ENCODE measurements around the gene TM2D3. TPM values are rescaled to one million over a fixed set of nuclear protein-coding genes. Genes with fewer than 3 reads are reported as not detected.

TM2D3 gene
- total RNA-seq, 1 experiment from 2014 or later = 35.2 TPM

DNA sequence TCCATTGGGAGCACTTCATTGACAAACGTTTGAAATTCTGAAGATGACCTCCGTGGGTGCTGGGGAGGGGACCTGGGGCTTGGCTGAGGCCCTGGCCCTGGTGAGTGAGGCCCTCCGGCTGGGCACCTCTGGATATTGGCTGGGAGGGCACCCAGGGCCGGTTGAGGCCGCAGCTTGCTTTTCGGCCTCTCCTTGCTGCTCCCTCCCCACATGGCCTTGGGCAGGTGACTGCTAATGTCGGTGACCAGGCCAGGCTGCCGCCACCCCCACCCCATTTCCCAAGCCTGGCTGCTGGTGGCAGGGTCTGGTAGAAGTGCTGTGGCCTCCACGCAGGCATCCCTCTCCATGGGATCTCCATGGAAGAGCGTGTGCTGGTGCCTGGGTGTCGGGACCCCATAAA lies 39.5 kb downstream of the TM2D3 start (continued):
- TF ChIP-seq ELF1 (IDR thresholded peaks at IDR 0.05; ENCODE audit: borderline replicate concordance, low read depth) = no peak
- no peak for TF ChIP-seq RAD21 (IDR thresholded peaks at IDR 0.05; ENCODE audit: low read depth)
- TF ChIP-seq, protein P1, sequence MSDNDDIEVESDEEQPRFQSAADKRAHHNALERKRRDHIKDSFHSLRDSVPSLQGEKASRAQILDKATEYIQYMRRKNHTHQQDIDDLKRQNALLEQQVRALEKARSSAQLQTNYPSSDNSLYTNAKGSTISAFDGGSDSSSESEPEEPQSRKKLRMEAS (IDR thresholded peaks at IDR 0.05) = no peak
- no peak for TF ChIP-seq JUND (IDR thresholded peaks at IDR 0.05)
- TF ChIP-seq, protein P2, sequence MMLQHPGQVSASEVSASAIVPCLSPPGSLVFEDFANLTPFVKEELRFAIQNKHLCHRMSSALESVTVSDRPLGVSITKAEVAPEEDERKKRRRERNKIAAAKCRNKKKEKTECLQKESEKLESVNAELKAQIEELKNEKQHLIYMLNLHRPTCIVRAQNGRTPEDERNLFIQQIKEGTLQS (IDR thresholded peaks at IDR 0.05) = no peak
- TF ChIP-seq CEBPB (IDR thresholded peaks at IDR 0.05; ENCODE audit: low read depth) = no peak
- TF ChIP-seq POLR2A (IDR thresholded peaks at IDR 0.05; ENCODE audit: borderline replicate concordance, extremely low read depth, insufficient read depth, insufficient read length) = no peak

DNA sequence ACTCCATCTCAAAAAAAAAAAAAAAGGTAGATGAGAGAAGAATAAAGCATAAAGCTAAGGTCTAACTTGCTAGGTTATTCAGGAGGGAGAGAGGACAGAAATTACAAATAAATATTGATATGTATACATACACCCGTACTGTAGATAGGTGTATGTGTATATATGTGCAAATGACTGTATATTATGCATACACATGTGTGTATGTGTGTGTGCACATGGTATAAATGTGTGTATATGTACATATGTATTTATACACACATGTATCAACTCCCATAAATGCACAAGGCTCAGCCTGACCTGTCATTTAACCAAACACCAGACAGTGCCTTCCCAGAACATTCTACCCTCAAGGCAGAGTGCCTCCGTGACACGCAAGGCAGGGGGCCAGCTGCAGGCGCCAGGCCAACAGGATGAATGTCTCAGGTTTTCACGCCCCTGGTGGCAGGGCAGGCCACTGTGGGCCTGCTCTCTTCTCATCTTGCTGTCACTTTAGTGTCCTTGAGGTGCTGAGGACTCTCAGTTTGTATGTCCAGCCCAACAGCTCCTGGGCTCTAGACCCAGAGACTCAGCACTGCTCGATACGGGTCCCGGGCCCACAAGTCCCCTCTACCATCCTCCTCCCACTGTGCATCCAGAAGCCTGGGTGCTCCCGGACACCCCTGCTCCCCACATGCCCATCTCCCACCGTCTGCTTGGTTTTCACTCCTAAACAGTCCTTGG lies 40.4 kb downstream of the TM2D3 start:
- intact Hi-C loops (cut with micrococcal nuclease) = no loop called here
- Histone ChIP-seq H3K4me3 (replicated peaks in 1 of 2; ENCODE audit: low read depth in 1 of 2, low read length in 2 of 2) (no peak overlapping the region), H3K4me1 (ENCODE audit: control insufficient read depth in 1 of 2, insufficient read depth in 2 of 2, low read length in 2 of 2) (peaks cover 12 to 19% of the 10 kb centered on the region in 2 experiments), H3K9me2 (ENCODE audit: insufficient read depth) (no peaks in the 10 kb centered on the region), H3K9ac (ENCODE audit: low read length) (no peak overlapping the region), H4K20me1 (ENCODE audit: insufficient read depth) (no peaks in the 10 kb centered on the region), H3K36me3 (ENCODE audit: control insufficient read depth in 1 of 2, insufficient read depth in 2 of 2, low read length in 2 of 2) (no peaks in the 10 kb centered on the region), H3K27me3 (ENCODE audit: insufficient read depth, low read length) (no peaks in the 10 kb centered on the region), H3K9me3 (ENCODE audit: control insufficient read depth in 1 of 2, insufficient read depth in 1 of 2, low read depth in 1 of 2, low read length in 2 of 2) (no peaks in the 10 kb centered on the region), H3K79me2 (ENCODE audit: insufficient read depth, low read length) (no peaks in the 10 kb centered on the region), H2AFZ (ENCODE audit: low read depth, low read length, poor library complexity, severe bottlenecking) (no peak overlapping the region), H3K27ac (ENCODE audit: low read depth, low read length) (no peak overlapping the region), H3K4me2 (ENCODE audit: low read length) (no peak overlapping the region)
- POLR2A ChIA-PET = no interaction called here
- ATAC-seq (no peak), DNase-seq (ENCODE audit: low read depth, low spot score) (no peak)
- TF ChIP-seq EZH2phosphoT487 (IDR thresholded peaks at IDR 0.05; ENCODE audit: borderline replicate concordance) (no peak), JUND (IDR thresholded peaks at IDR 0.05) (no peak)
- RAD21 ChIA-PET (ENCODE audit: low non-redundant PET in 1 of 2, low total read pairs in 2 of 2, uncharacterized antibody in 2 of 2, unreplicated experiment in 2 of 2) = no interaction called here
- BruUV-seq (replicated peaks) = no TSS peak
- CTCF ChIA-PET = no interaction called here

DNA sequence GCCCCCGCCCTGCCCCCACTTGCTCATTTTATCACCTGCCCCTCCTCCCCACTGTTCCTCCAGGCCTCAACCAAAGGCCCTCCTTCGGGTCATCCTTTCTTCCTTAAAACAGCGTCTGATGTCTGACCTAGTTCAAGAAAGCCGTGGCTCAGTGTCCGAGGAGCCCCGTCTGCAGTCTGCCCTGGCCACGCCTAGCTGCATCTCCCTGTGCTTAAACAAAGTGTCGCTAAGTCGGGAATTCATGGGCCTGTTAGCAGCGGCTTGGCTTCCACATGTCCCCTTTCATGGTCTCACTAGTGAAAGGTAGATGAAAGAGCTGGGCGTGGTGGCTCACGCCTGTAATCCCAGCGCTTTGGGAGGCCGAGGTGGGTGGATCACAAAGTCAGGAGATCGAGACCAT lies 41.2 kb downstream of the TM2D3 start:
- Histone ChIP-seq H3K79me2 (ENCODE audit: insufficient read depth, low read length) (no peaks in the 10 kb centered on the region), H4K20me1 (ENCODE audit: insufficient read depth) (no peaks in the 10 kb centered on the region), H2AFZ (ENCODE audit: low read depth, low read length, poor library complexity, severe bottlenecking) (no peak overlapping the region), H3K36me3 (ENCODE audit: control insufficient read depth in 1 of 2, insufficient read depth in 2 of 2, low read length in 2 of 2) (no peaks in the 10 kb centered on the region), H3K4me2 (ENCODE audit: low read length) (no peak overlapping the region), H3K4me1 (ENCODE audit: control insufficient read depth in 1 of 2, insufficient read depth in 2 of 2, low read length in 2 of 2) (peaks cover 5 to 11% of the 10 kb centered on the region in 2 experiments; a peak in 3 of 4 replicates), H3K27ac (ENCODE audit: low read depth, low read length) (no peak overlapping the region), H3K4me3 (replicated peaks in 1 of 2; ENCODE audit: low read depth in 1 of 2, low read length in 2 of 2) (no peak overlapping the region), H3K9ac (ENCODE audit: low read length) (no peak overlapping the region), H3K9me2 (ENCODE audit: insufficient read depth) (no peaks in the 10 kb centered on the region), H3K27me3 (ENCODE audit: insufficient read depth, low read length) (no peaks in the 10 kb centered on the region), H3K9me3 (ENCODE audit: control insufficient read depth in 1 of 2, insufficient read depth in 1 of 2, low read depth in 1 of 2, low read length in 2 of 2) (no peaks in the 10 kb centered on the region)
- BruUV-seq (replicated peaks) = no TSS peak
- intact Hi-C loops (cut with micrococcal nuclease) = no loop called here
- ATAC-seq = no peak
- no peak for DNase-seq (ENCODE audit: low read depth, low spot score)
- TF ChIP-seq, protein P3, sequence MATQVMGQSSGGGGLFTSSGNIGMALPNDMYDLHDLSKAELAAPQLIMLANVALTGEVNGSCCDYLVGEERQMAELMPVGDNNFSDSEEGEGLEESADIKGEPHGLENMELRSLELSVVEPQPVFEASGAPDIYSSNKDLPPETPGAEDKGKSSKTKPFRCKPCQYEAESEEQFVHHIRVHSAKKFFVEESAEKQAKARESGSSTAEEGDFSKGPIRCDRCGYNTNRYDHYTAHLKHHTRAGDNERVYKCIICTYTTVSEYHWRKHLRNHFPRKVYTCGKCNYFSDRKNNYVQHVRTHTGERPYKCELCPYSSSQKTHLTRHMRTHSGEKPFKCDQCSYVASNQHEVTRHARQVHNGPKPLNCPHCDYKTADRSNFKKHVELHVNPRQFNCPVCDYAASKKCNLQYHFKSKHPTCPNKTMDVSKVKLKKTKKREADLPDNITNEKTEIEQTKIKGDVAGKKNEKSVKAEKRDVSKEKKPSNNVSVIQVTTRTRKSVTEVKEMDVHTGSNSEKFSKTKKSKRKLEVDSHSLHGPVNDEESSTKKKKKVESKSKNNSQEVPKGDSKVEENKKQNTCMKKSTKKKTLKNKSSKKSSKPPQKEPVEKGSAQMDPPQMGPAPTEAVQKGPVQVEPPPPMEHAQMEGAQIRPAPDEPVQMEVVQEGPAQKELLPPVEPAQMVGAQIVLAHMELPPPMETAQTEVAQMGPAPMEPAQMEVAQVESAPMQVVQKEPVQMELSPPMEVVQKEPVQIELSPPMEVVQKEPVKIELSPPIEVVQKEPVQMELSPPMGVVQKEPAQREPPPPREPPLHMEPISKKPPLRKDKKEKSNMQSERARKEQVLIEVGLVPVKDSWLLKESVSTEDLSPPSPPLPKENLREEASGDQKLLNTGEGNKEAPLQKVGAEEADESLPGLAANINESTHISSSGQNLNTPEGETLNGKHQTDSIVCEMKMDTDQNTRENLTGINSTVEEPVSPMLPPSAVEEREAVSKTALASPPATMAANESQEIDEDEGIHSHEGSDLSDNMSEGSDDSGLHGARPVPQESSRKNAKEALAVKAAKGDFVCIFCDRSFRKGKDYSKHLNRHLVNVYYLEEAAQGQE (IDR thresholded peaks at IDR 0.05; ENCODE audit: low read depth) = no peak
- TF ChIP-seq, protein P1 (IDR thresholded peaks at IDR 0.05) = no peak
- TF ChIP-seq ELF1 (IDR thresholded peaks at IDR 0.05; ENCODE audit: borderline replicate concordance, low read depth) (no peak), POLR2AphosphoS5 (IDR thresholded peaks at IDR 0.05; ENCODE audit: low read depth, low read length) (no peak), CEBPB (IDR thresholded peaks at IDR 0.05; ENCODE audit: low read depth) (no peak), SRF (IDR thresholded peaks at IDR 0.05; ENCODE audit: low read depth) (no peak)
- ChIA-PET RAD21 (ENCODE audit: low non-redundant PET in 1 of 2, low total read pairs in 2 of 2, uncharacterized antibody in 2 of 2, unreplicated experiment in 2 of 2) (no interaction called here), CTCF (no interaction called here), POLR2A (no interaction called here)

Measured in HCT116 (cell line).